ENCODE results near the gene PLEKHG4B. TPM values are rescaled to one million over a fixed set of nuclear protein-coding genes. Genes with fewer than 3 reads are reported as not detected.

The PLEKHG4B gene
- total and polyA plus RNA-seq, 2 of the 8 experiments (the other 6 are each of a cell fraction or from before 2014, with no cell fraction given): 31.1 to 43.6 TPM

DNA sequence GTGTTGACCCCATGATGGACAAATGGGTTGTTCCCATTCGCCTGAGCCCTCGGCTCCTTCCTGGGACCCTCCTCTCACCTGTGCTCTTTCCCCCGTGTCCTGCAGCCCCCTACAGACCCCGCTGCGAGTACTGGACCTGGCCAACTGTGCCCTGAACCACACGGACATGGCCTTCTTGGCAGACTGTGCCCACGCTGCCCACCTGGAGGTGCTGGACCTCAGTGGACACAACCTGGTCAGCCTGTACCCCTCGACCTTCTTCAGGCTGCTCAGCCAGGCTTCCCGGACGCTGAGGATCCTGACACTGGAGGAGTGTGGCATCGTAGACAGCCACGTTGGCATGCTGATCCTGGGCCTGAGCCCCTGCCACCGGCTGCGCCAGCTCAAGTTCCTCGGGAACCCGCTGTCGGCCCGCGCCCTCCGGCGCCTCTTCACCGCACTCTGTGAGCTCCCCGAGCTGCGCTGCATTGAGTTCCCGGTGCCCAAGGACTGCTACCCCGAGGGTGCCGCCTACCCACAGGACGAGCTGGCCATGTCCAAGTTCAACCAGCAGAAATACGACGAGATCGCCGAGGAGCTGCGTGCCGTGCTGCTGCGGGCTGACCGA lies 102.7 kb downstream of the PLEKHG4B start (continued):
- TF ChIP-seq RBBP5 (IDR thresholded peaks at IDR 0.05; ENCODE audit: borderline replicate concordance, low read depth, low read length): no peak
- TF ChIP-seq SP2 (IDR thresholded peaks at IDR 0.05; ENCODE audit: low read length): no peak
